ENCODE results near the gene IPO9.

DNA sequence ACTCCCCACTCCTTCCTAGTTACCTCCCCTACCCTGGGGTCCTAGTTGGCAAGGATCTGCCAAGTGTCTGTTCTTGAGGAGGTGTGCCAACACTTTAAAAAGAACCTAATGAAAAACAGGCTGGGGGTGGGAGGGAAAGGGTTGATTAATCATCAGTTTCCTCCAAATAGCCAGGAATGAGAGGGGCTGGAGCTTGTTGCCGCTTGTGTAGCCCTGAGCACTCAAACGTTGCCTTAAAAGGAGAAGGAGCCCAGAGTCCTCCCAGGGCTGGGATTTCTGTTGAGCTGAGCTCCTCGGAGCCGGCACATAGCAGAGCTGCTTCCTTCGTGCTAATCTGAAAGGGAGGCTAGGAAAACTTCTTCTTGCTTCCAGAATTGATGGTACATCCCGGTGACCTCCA lies 75.6 kb downstream of the IPO9 start:
- TF ChIP-seq, protein P1, sequence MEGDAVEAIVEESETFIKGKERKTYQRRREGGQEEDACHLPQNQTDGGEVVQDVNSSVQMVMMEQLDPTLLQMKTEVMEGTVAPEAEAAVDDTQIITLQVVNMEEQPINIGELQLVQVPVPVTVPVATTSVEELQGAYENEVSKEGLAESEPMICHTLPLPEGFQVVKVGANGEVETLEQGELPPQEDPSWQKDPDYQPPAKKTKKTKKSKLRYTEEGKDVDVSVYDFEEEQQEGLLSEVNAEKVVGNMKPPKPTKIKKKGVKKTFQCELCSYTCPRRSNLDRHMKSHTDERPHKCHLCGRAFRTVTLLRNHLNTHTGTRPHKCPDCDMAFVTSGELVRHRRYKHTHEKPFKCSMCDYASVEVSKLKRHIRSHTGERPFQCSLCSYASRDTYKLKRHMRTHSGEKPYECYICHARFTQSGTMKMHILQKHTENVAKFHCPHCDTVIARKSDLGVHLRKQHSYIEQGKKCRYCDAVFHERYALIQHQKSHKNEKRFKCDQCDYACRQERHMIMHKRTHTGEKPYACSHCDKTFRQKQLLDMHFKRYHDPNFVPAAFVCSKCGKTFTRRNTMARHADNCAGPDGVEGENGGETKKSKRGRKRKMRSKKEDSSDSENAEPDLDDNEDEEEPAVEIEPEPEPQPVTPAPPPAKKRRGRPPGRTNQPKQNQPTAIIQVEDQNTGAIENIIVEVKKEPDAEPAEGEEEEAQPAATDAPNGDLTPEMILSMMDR (IDR thresholded peaks at IDR 0.05; ENCODE audit: poor library complexity): no peak
- TF ChIP-seq EZH2phosphoT487 (IDR thresholded peaks at IDR 0.05; ENCODE audit: low read depth, severe bottlenecking, unreplicated experiment): no peak

Data from hepatocyte (in vitro differentiated cells).